WTC11 (cell line): ENCODE measurements around the gene WHAMM.

ENCODE experiments used
- ATF1 ChIP-seq: sonication (generic); formaldehyde crosslinking; IDR thresholded peaks from 2 replicates; pipeline ENCODE4 v1.8.1; 2023; ENCODE audit warnings: mild to moderate bottlenecking, moderate library complexity, missing genetic modification reagents
- FOXP1 ChIP-seq: sonication (generic); formaldehyde crosslinking; IDR thresholded peaks from 2 replicates; pipeline ENCODE4 v1.8.0; 2022; ENCODE audit warnings: missing genetic modification reagents, mild to moderate bottlenecking, moderate library complexity, borderline replicate concordance
- GABPB1 ChIP-seq: sonication (generic); formaldehyde crosslinking; IDR thresholded peaks from 2 replicates; pipeline ENCODE4 v1.8.1; 2023; ENCODE audit warnings: mild to moderate bottlenecking, missing genetic modification reagents
- NR1H2 ChIP-seq: sonication (generic); formaldehyde crosslinking; IDR thresholded peaks from 2 replicates; pipeline ENCODE4 v1.9.0; 2021; ENCODE audit warnings: mild to moderate bottlenecking, moderate library complexity, missing genetic modification reagents
- SMAD4 ChIP-seq: sonication (generic); formaldehyde crosslinking; IDR thresholded peaks from 2 replicates; pipeline ENCODE4 v1.8.0; 2022; ENCODE audit warnings: mild to moderate bottlenecking, missing genetic modification reagents
- TEAD4 ChIP-seq: sonication (generic); formaldehyde crosslinking; IDR thresholded peaks from 2 replicates; pipeline ENCODE4 v1.8.0; 2022; ENCODE audit warnings: mild to moderate bottlenecking, missing genetic modification reagents
- TF ChIP-seq, protein P1 (sequence below): fragments of 200-600 bp; IDR thresholded peaks from 2 replicates; pipeline ENCODE4 v1.8.0; 2022; ENCODE audit warnings: antibody characterized with exemption
- TF ChIP-seq, protein P2 (sequence below): fragments of 250-450 bp; sonication (Bioruptor Pico); IDR thresholded peaks from 2 replicates; pipeline ENCODE4 v1.9.0; 2021; ENCODE audit warnings: moderate library complexity, mild to moderate bottlenecking, inconsistent platforms, borderline replicate concordance
- TF ChIP-seq, protein P3 (sequence below): fragments of 250-450 bp; sonication (Bioruptor Pico); IDR thresholded peaks from 2 replicates; pipeline ENCODE4 v2.1.2; 2022; ENCODE audit warnings: mild to moderate bottlenecking, moderate library complexity

DNA sequence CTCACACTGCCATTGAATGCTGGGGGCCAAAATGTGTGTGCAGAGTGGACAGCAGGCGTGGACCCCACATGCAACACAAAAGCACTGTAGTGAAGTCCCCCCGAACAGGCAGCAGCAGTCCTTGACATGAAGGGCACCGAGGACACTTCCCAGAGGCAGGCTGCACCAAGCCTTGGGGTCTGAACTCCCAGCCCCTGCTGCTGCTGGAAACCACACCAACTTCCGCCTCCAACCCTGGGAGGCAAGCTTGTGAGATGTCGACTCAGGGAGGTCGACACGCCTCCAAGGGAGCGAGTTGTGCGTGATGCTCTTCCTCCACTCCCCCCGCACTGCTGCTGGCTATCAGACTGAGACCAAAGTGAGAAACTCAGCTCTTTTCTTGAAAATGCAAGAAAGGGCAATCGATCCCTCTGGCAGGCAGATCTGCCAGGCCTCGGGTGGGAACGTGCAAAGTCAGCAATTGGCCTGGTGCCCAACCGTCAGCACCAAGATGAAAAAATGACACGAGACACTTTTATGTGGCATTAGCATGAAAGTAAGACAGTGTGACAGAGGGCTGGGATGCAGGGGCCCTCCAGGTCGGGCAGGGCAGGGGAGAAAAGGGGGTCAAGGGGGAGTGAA is 43.6 kb downstream of the WHAMM start:
- TF ChIP-seq, protein P1, sequence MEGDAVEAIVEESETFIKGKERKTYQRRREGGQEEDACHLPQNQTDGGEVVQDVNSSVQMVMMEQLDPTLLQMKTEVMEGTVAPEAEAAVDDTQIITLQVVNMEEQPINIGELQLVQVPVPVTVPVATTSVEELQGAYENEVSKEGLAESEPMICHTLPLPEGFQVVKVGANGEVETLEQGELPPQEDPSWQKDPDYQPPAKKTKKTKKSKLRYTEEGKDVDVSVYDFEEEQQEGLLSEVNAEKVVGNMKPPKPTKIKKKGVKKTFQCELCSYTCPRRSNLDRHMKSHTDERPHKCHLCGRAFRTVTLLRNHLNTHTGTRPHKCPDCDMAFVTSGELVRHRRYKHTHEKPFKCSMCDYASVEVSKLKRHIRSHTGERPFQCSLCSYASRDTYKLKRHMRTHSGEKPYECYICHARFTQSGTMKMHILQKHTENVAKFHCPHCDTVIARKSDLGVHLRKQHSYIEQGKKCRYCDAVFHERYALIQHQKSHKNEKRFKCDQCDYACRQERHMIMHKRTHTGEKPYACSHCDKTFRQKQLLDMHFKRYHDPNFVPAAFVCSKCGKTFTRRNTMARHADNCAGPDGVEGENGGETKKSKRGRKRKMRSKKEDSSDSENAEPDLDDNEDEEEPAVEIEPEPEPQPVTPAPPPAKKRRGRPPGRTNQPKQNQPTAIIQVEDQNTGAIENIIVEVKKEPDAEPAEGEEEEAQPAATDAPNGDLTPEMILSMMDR = no peak
- TF ChIP-seq ATF1 (CRISPR knock-in tag) (no peak), NR1H2 (no peak), TEAD4 (CRISPR knock-in tag) (no peak), GABPB1 (CRISPR knock-in tag) (no peak), SMAD4 (CRISPR knock-in tag) (no peak), FOXP1 (CRISPR knock-in tag) (no peak)
- TF ChIP-seq, protein P2, sequence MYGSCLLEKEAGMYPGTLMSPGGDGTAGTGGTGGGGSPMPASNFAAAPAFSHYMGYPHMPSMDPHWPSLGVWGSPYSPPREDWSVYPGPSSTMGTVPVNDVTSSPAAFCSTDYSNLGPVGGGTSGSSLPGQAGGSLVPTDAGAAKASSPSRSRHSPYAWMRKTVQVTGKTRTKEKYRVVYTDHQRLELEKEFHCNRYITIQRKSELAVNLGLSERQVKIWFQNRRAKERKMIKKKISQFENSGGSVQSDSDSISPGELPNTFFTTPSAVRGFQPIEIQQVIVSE (CRISPR knock-in tag) = no peak
- TF ChIP-seq, protein P3, sequence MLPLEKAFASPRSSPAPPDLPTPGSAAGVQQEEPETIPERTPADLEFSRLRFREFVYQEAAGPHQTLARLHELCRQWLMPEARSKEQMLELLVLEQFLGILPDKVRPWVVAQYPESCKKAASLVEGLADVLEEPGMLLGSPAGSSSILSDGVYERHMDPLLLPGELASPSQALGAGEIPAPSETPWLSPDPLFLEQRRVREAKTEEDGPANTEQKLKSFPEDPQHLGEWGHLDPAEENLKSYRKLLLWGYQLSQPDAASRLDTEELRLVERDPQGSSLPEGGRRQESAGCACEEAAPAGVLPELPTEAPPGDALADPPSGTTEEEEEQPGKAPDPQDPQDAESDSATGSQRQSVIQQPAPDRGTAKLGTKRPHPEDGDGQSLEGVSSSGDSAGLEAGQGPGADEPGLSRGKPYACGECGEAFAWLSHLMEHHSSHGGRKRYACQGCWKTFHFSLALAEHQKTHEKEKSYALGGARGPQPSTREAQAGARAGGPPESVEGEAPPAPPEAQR (CRISPR knock-in tag) = no peak
